Activated CD8-positive, alpha-beta T cell treated with anti-CD3 and anti-CD28 coated beads for 36 hours (primary cell): ENCODE results near the gene NKX2-2. TPM values are rescaled to one million over a fixed set of nuclear protein-coding genes. Genes with fewer than 3 reads are reported as not detected.
A peak's percentile ranks its signal among the peaks of the same experiment; 100 is the strongest.

Experiments
- ATAC-seq: fragments of 200-7000 bp; cut with Tn5 transposase; one replicate; pipeline ENCODE4 v1.10.0; 2021; ENCODE audit warnings: mild to moderate bottlenecking, moderate library complexity
- CTCF ChIA-PET: fragments of 350-600 bp; sonication (Branson Sonifier 250); formaldehyde crosslinking; loops from one replicate; lab custom pipeline; 2021; ENCODE audit warnings: antibody characterized with exemption; lab: Charles Lee
- POLR2A ChIA-PET: fragments of 350-600 bp; sonication (Branson Sonifier 250); formaldehyde crosslinking; loops from one replicate; lab custom pipeline; 2021; ENCODE audit warnings: antibody characterized with exemption; lab: Charles Lee
- DNase-seq: peaks from one replicate; pipeline ENCODE4 v3.0.0-alpha.2; 2020
- H3K27ac Mint-ChIP-seq: one replicate; pipeline ENCODE4 v1.8.0; 2021; ENCODE audit warnings: mild to moderate bottlenecking, mixed read lengths
- H3K27me3 Mint-ChIP-seq: one replicate; pipeline ENCODE4 v1.8.0; 2021; ENCODE audit warnings: mixed read lengths
- H3K36me3 Mint-ChIP-seq: one replicate; pipeline ENCODE4 v1.8.0; 2021; ENCODE audit warnings: low read depth, mixed read lengths
- H3K4me1 Mint-ChIP-seq: one replicate; pipeline ENCODE4 v1.8.0; 2021; ENCODE audit warnings: low read depth, mixed read lengths
- H3K4me3 Mint-ChIP-seq: one replicate; pipeline ENCODE4 v1.8.0; 2021; ENCODE audit warnings: mild to moderate bottlenecking, moderate library complexity, mixed read lengths
- H3K9me3 Mint-ChIP-seq: one replicate; pipeline ENCODE4 v1.8.0; 2021; ENCODE audit warnings: mixed read lengths
- intact Hi-C: fragments of 100-400 bp; cut with micrococcal nuclease; formaldehyde crosslinking; loops from one replicate; pipeline ENCODE4 v1.10.0; 2022
- total RNA-seq, 2 experiments: library from RNA; stranded (reverse); gene quantifications; one replicate each; pipeline ENCODE4 v1.2.3, GENCODE V29; 2021
- TF ChIP-seq, protein P1 (sequence below): fragments of 200-600 bp; IDR thresholded peaks from one replicate; pipeline ENCODE4 v1.8.0; 2022; ENCODE audit warnings: antibody characterized with exemption, mild to moderate bottlenecking

The NKX2-2 gene
- total RNA-seq, 2 experiments from 2014 or later, result not detected

DNA sequence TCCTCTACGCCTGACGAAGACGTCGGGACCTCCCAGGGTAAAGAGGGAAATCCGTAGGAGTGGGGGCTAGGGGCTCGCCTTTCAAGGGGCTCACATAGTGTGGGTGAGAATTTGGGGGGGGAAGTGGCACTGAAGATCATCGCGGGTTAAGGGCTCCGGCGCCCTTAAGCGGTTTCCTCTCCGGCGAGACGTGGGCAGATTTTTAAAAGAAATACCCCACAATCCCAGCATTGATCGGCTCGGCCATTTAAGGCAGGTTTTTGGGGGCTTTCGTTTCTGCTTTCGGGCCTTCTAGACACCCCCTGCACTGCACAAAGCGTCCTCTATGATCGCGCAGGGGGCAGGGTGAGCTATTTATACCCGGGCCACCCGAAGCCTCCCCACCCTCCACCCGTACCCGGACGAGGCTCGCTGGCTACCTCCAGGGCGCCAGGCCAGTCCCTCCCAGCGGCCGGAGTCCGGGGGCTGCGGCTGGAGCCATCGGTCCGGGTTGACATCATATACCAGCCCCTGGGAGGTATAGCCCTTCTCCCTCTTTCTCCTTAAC is 1.2 kb downstream of the NKX2-2 start:
- Mint-ChIP-seq H3K27me3 (peaks cover 71% of the 10 kb centered on the region), H3K4me3 (no peak overlapping the region), H3K9me3 (no peaks in the 10 kb centered on the region), H3K27ac (no peak overlapping the region), H3K36me3 (no peaks in the 10 kb centered on the region), H3K4me1 (peaks cover 31% of the 10 kb centered on the region)
- TF ChIP-seq, protein P1, sequence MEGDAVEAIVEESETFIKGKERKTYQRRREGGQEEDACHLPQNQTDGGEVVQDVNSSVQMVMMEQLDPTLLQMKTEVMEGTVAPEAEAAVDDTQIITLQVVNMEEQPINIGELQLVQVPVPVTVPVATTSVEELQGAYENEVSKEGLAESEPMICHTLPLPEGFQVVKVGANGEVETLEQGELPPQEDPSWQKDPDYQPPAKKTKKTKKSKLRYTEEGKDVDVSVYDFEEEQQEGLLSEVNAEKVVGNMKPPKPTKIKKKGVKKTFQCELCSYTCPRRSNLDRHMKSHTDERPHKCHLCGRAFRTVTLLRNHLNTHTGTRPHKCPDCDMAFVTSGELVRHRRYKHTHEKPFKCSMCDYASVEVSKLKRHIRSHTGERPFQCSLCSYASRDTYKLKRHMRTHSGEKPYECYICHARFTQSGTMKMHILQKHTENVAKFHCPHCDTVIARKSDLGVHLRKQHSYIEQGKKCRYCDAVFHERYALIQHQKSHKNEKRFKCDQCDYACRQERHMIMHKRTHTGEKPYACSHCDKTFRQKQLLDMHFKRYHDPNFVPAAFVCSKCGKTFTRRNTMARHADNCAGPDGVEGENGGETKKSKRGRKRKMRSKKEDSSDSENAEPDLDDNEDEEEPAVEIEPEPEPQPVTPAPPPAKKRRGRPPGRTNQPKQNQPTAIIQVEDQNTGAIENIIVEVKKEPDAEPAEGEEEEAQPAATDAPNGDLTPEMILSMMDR, result no peak
- DNase-seq (no peak), ATAC-seq (peak; percentile 10)
- intact Hi-C loops, result loop anchor here (10.0 kb wide), 2 partner anchors 408 to 1072 kb away; partner anchors contain the start of genes FOXA2 and LINC00237
- ChIA-PET CTCF (no interaction called here), POLR2A (interaction anchor here (1.1 kb wide), 1 partner anchor 276 kb away, joined by 3 read pairs; no protein-coding TSS in a partner anchor)

DNA sequence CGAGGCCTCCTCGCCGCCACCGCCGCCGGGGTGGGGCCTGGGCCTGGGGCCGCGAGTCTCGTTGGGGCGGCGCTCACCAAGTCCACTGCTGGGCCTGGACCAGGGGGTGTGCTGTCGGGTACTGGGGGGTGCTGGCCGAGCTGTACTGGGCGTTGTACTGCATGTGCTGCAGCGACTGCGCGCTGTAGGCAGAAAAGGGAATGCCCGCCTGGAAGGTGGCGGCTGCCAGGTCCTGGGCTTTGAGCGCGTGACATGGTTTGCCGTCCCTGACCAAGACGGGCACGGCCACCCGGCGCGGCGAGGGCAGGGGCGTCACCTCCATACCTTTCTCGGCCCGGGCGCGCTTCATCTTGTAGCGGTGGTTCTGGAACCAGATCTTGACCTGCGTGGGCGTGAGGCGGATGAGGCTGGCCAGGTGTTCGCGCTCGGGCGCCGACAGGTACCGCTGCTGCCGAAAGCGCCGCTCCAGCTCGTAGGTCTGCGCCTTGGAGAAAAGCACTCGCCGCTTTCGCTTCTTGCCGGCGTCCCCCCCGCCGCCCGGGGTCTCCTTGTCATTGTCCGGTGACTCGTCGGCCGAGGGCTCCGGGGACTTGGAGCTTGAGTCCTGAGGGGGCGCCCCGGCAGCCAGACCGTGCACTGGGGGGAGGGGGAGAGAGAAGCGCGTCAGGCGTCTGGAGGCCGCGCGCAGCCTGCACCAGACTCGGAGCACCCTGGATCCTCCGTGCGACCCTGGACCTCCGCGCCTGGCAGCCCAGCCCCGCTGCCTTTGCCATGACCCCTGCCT is 1.8 kb downstream of the NKX2-2 start:
- Mint-ChIP-seq H3K4me3 (peak overlapping the region; percentile 43), H3K4me1 (peaks cover 28% of the 10 kb centered on the region), H3K9me3 (no peaks in the 10 kb centered on the region), H3K36me3 (no peaks in the 10 kb centered on the region), H3K27me3 (peaks cover 71% of the 10 kb centered on the region), H3K27ac (no peak overlapping the region)
- ChIA-PET POLR2A (no interaction called here), CTCF (interaction anchor here (1.3 kb wide), 1 partner anchor 276 kb away, joined by 5 read pairs; no protein-coding TSS in a partner anchor)
- ATAC-seq, result peak; percentile 10
- TF ChIP-seq, protein P1, result no peak
- DNase-seq, result no peak
- intact Hi-C loops, result loop anchor here (10.0 kb wide), 2 partner anchors 407 to 1073 kb away; partner anchors contain the start of genes FOXA2 and LINC00237

DNA sequence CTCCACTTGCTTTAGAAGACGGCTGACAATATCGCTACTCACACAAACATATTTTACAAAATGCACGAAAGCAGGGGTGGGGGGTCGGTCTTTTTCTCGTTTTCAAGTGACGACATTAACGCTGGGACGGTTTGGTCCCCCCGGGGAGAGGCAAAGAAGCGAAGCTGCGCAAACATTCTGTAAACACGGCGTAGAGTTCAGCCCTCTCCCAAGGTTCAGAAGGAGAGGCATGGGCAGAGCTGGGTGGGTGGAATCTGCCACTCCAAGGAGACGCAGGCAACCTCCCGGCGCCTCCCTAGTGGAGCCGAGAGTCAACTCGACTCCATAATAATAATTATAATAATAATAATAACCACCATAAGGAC is 2.4 kb downstream of the NKX2-2 start:
- intact Hi-C loops, result loop anchor here (10.0 kb wide), 2 partner anchors 407 to 1073 kb away; partner anchors contain the start of genes FOXA2 and LINC00237
- POLR2A ChIA-PET, result interaction anchor here (0.7 kb wide), 1 partner anchor 35 kb away, joined by 4 read pairs; no protein-coding TSS in a partner anchor

DNA sequence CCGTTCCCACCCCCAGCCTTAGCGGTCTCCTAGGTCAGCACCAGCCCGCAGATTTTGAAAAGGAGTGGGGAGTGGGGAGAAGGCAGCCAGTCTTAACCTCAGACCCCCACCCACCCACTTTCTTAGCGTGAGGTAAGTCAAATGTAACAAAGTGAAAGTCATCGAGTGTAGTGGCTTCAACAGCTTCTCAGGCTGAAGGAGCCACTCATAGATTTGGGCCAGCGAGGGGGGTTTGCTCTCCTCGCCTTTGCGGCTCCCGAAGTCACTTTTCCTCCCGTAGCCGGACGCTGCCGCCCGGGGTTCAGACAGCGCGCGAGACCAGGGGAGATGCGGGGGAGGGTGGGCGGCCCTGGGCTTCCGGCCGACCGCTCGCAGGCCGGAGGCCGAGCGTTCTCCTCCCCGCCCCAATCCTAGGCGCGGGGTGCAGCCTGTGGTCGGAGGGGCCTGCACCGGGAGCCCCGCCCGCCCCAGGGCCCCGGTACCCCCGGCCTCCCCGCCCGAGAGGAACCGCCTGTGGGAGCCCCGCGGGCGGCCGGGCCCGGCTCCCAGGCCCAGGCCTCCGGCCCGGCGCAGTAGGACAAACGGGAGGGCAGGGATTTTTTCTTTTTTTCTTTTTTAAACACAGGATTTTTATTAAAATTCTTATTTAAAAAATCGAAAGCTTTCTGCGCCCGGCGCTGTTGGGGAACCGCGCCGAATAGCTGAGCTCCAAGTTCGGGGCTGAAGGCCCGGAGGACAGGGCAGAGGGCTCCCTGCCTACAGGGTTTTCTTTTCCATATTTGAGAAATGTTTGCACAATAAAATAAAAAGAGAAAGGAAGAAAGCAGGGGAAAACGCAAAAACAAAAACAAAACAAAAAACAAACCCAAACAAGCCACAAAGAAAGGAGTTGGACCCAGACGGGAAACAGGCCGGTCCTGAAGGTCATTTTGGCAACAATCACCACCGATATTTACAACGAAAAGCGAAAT is 3.2 kb downstream of the NKX2-2 start:
- no peaks in the 10 kb centered on the region for H3K36me3 Mint-ChIP-seq
- ChIA-PET CTCF (interaction anchor here (1.3 to 2.7 kb wide), 3 partner anchors 105 to 275 kb away, joined by 4 to 18 read pairs (median 5); no protein-coding TSS in a partner anchor), POLR2A (interaction anchor here (0.7 kb wide), 1 partner anchor 36 kb away, joined by 4 read pairs; no protein-coding TSS in a partner anchor)
- H3K27ac Mint-ChIP-seq, result no peak overlapping the region
- DNase-seq (no peak), ATAC-seq (no peak)
- H3K4me1 Mint-ChIP-seq, result peaks cover 28% of the 10 kb centered on the region
- no peaks in the 10 kb centered on the region for H3K9me3 Mint-ChIP-seq
- H3K27me3 Mint-ChIP-seq, result peaks cover 65% of the 10 kb centered on the region
- intact Hi-C loops, result loop anchor here (10.0 kb wide), 2 partner anchors 406 to 1074 kb away; partner anchors contain the start of genes FOXA2 and LINC00237
- TF ChIP-seq, protein P1, result no peak
- H3K4me3 Mint-ChIP-seq, result peak overlapping the region; percentile 63

More for the DNA sequence above, 2.4 kb downstream of the NKX2-2 start:
- H3K36me3 Mint-ChIP-seq, result no peaks in the 10 kb centered on the region
- no peak overlapping the region for H3K4me3 Mint-ChIP-seq
- CTCF ChIA-PET, result interaction anchor here (1.3 to 1.9 kb wide), 2 partner anchors 104 to 276 kb away, joined by 4 to 5 read pairs; no protein-coding TSS in a partner anchor
- H3K27me3 Mint-ChIP-seq, result peaks cover 71% of the 10 kb centered on the region
- peaks cover 33% of the 10 kb centered on the region for H3K4me1 Mint-ChIP-seq
- ATAC-seq, result no peak
- TF ChIP-seq, protein P1, result no peak
- no peak overlapping the region for H3K27ac Mint-ChIP-seq
- no peak for DNase-seq
- H3K9me3 Mint-ChIP-seq, result no peaks in the 10 kb centered on the region
